HG02623 (cell line): ENCODE results near the gene DEGS1.

Source experiments
- ATAC-seq: cut with Tn5 transposase; IDR thresholded peaks from one replicate; pipeline ENCODE4 v1.9.1; 2021; ENCODE audit warnings: moderate library complexity; ENCODE audit not compliant: unreplicated experiment

The DEGS1 gene

DNA sequence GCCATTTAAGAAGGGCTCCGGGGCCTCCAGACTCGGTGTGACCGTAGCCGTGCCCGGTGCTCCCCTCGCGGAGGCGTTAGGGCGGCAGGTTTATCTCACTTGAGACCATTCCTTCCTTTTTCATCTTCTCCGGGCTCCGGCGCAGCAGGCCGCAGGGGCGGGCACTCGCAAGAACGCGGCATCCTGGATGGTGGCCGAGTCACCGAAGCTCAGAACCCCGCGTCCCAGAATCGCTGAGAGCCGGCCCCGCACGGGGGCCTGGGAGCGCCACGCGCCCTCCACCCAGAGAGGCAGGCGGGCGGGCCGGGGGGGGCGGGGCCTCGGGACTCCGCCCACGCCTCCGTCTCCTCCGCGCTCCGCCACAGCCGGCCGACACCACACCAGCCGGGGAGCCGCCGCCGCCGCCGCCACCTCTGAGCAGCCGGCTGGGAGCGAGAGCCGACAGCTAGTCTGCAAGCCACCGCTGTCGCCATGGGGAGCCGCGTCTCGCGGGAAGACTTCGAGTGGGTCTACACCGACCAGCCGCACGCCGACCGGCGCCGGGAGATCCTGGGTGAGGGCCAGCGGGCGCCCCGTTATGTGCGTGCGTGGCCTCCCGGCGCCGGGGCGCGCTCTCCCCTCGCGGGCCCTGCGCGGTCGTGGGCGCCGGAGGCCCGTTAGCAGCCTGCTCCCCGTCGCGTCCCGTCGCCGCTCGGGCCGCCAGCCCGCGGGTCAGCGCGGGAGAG, at the start of gene DEGS1:
Gene DEGS1 (plus strand): TSS at position 375 of the 725 bp plus-strand sequence. CDS start 97 bp downstream, at position 472.
- ATAC-seq = peak; percentile 62

- no peak for ATAC-seq
Measured at GRCh38 chr1:224133741-224134299, 49.2 kb upstream of the DEGS1 start.

DNA sequence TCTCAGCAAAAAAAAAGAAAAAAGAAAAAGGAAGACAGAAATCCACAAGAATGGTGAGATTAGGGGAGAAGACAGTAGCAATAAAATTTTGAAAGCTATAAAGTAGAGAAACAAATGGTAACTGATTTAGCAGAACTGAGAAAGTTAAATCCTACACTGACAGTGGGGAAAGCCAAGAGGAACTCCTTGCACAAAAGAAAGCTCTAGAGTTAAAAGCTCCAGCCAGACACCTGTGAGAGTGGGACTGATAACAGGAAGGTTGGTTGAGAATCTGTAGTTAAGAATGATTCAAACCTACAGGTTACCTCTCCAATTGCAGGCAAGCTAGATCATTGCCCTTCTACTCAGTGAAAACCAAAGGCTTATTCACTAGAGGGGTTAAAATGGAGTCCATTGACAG, 45.5 kb upstream of the DEGS1 start:
- ATAC-seq = no peak

DNA sequence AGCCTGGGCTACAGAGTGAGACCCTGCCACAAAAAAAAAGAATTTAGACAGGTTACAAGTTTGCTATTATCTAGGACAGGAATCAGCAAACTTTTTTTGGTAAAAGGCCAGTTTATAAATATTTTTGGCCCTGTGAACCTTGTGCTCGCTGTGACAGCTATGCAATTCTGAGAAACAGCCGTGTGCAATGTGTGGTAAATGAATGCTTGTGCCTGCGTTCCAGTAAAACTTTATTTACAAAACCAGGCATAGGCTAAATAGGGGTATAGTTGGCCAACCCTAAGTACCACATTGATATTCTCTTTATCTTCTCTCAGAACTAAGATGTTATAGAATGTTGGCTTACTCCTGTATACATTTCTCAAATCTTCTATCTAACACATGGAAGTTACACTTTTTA, 44.8 kb upstream of the DEGS1 start:
- ATAC-seq = no peak

GRCh38 chr1:224141693-224142092, 41.3 kb upstream of the DEGS1 start:
- ATAC-seq = no peak

- ATAC-seq = no peak
Measured at GRCh38 chr1:224149709-224150108, 33.3 kb upstream of the DEGS1 start.

- ATAC-seq = no peak
Measured at GRCh38 chr1:224151117-224151516, 31.9 kb upstream of the DEGS1 start.

DNA sequence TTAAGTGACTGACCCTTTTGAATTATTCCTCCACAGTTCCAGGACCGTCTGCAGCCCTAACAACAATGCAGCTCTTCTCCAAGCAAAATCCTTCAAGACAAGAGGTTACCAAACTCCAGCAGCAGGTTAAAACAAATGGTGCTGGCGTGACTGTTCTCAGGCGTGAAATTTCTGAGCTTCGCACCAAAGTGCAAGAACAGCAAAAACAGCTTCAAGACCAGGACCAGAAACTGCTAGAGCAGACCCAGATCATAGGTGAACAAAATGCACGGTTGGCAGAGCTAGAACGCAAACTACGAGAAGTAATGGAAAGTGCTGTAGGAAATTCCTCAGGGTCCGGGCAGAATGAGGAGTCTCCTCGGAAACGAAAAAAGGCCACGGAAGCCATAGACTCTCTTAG, 25.7 kb upstream of the DEGS1 start:
- ATAC-seq = no peak

DNA sequence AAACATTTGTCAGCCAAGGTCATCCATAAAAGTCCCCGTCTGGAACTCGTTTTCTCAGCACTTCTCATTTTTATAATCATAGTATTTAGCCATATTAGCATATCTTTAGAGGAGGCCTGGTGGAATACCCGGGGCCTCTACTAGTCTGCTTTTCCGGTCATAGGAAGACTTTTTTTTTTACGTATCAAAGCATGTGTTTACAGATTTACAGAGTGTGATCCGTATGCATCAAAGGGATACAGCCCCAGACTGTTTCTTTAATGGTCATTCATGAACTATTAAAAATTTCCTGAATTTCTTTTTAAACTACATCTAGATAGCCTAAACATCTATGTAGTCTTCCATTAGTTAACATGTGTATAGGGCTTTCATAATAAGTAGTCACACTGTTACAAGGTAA, 23.5 kb upstream of the DEGS1 start:
- no peak for ATAC-seq

- ATAC-seq = no peak
Measured at GRCh38 chr1:224160171-224160682, 22.8 kb upstream of the DEGS1 start.

- ATAC-seq = no peak
Measured at GRCh38 chr1:224162768-224163167, 20.3 kb upstream of the DEGS1 start.

DNA sequence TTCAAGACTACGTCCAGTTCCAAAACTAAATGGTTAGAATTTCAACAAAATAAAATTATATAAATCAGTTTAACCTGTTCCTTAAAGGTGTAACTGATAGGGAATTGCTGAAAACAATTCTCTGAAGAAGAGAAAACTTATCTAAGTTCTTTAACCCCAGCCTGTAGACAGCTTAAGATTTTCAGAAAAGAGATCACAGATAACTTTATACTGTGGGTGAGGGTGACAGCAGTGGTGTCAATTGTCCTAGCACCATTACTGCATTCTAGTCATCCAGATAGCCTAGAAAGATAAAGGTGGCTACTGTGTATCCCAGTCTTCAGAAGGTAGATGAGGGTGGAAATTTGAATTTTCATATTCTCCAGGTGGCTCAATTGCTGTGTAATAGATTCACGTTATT, 19.7 kb upstream of the DEGS1 start:
- no peak for ATAC-seq

DNA sequence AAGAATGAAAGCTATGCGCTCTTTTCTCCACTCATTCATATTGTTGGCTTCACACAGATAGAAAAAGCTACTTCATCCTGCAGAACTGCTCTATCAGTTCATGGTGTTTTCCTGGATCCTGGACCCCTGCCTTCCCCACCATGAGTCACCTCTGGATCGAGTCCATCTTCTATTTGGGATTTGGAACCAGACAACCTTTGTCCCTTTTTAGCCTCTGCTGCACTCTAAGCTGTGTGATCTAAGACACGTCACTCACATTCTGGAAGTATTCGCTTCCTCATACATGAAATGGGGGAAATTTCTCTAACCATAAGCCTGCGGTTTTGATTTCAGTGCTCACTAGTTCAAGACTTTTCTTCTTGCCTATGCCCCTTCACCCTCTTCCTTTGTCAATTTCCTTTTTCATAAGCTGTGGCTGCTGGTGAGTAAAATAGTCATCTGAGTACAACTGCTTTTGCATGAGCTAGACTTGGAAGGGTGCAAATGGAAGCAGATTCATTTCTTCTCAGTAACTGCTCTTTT, 14.1 kb upstream of the DEGS1 start:
- peak; percentile 89 for ATAC-seq

DNA sequence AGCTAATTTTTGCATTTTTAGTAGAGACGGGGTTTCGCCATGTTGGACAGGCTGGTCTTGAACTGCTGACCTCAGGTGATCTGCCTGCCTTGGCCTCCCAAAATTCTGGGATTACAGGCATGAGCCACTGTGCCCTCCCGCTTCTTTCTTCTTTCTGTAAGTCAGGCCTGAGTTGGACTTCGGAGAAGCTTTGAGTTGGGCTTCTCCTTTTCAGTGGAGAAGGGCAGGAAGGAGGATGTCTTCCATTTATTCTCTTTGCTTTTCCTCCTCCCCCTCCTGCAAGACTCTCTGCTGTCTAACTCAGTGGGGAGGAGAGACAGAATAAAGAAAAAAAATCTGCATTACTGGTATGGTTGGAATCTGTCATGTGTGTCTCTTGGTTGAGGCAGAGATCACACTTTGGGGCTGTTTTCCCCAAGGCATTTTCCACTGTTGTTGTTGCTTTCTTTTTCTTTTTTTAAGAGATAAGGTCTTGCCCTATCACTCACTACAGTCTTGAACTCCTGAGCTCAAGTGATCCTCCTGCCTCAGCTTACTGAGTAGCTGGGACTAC, 13.2 kb upstream of the DEGS1 start:
- no peak for ATAC-seq

DNA sequence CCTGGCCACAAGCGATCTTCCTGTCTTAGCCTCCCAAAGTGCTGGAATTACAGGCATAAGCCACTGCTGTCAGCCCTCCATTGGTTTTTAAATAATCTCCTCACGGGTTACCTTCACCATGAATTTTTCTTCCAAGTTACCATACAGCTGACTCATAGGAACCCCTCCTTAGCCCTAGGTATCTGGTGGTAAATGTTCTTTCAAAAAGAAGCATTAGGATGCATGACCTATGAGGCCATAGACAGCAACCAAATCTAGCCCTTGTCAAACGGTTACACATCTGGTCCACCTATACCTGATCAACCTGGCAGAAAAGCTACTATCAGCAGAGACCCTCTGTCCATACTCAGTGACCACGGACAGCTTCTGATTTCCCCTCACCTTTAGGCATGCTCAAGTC, 12.7 kb upstream of the DEGS1 start:
- ATAC-seq = no peak

DNA sequence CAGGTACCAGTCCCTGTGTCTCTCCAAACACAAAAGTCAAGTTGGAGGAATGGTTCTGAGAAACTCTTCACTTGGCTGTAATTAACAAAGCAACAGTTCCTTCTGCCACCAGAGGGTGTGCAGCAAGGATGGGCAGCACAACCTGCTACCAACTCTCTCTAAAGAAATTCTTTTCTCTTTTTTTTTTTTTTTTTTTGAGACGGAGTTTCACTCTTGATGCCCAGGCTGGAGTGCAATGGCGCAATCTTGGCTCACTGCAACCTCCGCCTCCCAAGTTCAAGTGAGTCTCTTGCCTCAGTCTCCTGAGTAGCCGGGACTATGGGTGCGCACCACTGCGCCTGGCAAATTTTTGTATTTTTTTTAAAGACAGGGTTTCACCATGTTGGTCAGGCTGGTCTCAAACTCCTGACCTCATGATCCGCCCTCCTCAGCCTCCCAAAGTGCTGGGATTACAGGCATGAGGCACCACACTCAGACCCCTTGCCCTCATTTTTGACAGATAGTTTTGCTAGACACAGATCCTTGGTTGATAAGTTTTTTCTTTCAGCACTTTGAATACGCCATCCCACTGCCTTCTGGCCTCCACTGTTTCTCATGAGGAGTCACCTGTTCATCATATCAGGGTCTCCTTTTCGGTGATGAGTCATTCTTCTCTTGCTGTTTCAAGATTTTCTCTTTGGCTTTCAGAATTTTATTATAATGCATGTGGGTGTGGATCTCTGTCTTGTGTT, 12.1 kb upstream of the DEGS1 start:
- ATAC-seq = no peak

DNA sequence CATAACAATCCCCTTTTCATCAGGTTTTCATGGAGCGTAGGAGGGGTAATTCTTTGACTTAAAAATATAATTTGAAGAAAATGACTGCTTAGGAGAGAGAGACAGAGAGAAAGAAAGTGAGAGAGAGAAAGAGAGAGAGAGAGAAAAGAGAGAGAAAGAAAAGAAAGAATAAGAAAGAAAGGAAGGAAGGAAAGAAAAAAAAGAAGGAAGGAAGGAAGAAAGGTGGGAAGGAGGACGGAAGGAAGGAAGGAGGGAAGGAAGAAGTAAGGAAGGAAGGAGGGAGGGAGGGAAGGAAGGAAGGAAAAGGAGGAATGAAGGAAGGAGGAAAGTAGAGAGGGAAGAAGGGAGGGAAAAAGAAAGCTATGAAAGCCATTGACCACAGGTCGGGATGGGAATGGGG, 10.8 kb upstream of the DEGS1 start:
- no peak for ATAC-seq

DNA sequence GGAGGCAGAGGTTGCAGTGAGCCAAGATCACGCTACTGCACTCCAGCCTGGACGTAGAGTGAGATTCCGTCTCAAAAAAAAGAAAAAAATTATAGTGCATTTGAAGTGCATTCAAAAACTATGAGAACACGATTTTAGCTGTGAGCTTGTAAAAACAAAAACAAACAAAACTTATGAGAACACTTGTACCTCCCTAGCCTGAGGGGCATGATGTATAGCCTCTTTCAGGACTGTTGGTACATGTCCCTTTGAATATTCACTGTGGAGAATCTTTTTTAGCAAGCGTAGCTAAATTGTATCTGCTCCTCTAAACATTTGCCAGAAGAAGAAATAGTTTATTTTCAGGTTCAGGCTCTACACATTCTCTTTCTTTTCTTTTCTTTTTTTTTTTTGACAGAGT, 9.5 kb upstream of the DEGS1 start:
- no peak for ATAC-seq

DNA sequence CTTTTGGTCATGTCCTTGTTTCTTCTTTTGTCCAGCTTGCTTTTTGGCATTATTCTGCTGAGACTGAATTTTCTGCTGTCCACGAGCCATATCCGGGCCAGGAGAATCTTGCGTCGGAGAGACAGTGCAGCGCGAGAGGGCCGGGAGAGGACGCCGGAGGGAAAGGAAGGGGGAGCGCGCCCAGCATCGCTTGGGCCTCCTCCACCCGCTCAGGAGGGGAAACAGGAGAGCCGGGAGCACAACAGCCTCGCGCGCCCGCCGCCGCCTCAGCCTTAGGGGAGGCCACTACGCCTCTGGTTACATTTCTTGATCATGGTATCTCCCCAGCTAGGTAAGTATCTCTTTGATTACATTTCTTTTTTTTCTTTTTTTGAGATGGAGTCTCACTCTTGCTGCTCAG, 7.4 kb upstream of the DEGS1 start:
- no peak for ATAC-seq

DNA sequence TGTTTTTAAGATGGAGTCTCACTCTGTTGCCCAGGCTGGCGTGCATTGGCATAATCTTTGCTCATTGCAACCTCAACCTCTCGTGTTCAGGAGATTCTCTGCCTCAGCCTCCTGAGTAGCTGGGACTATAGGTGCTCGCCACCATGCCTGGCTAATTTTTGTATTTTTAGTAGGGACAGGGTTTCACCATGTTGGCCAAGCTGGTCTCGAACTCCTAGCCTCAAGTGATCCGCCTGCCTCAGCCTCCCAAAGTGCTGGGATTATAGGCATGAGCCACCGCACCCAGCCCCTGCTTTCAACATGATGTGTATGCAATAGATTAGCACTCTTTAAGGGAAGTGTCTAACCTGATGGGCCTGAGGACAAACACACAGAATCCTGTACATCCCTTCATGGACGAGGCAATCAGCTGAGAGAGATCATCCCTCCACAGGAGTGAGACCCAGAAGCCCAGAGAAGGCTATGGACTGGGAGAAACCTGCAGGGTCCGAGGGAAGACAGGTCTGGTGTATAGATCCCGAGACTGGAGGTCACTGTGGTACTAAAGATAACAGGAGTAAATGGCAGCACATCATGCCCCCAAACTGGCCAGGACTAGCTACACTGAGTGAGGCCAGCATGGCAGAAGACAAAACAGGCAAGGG, 5.6 kb upstream of the DEGS1 start:
- no peak for ATAC-seq

- no peak for ATAC-seq
Measured at GRCh38 chr1:224178894-224179293, 4.1 kb upstream of the DEGS1 start.
